GM12875 (cell line): ENCODE results near the gene DDA1.
"Not testable (repeated sequence)": the region's sequence is repeated elsewhere in the genome, so short reads cannot be mapped to it uniquely, and the experiment has no call there.

Experiments used
- H3K4me3 ChIP-seq: one replicate; pipeline ENCODE4 v1.5.1; 2011; ENCODE audit warnings: low read depth, low read length, control low read depth
- CTCF ChIP-seq: IDR thresholded peaks from 2 replicates; pipeline ENCODE4 v1.5.1; 2011; ENCODE audit warnings: low read depth, mild to moderate bottlenecking, control low read depth, inconsistent platforms, low read length, moderate library complexity, borderline replicate concordance; ENCODE audit not compliant: insufficient read depth

The DDA1 gene

GRCh38 chr19:17359905-17360800 is 50.8 kb downstream of the DDA1 start:
- H3K4me3 ChIP-seq = no peak overlapping the region
- no peak for TF ChIP-seq CTCF

GRCh38 chr19:17363852-17364605 is 54.7 kb downstream of the DDA1 start:
- H3K4me3 ChIP-seq = not testable (repeated sequence)

- no peak for TF ChIP-seq CTCF
- no peak overlapping the region for H3K4me3 ChIP-seq
These were observed 56.0 kb downstream of the DDA1 start for GRCh38 chr19:17365361-17365760.

GRCh38 chr19:17370026-17370587 is 60.7 kb downstream of the DDA1 start:
- TF ChIP-seq CTCF = no peak
- peak overlapping the region; percentile 11 for H3K4me3 ChIP-seq
